GM19099 (cell line): ENCODE measurements around the gene YBX3.

Experiments
- POLR2A ChIP-seq: IDR thresholded peaks from 3 replicates; pipeline ENCODE4 v1.6.1; 2011; ENCODE audit warnings: low read depth; ENCODE audit not compliant: insufficient read length; ENCODE audit errors: extremely low read depth

YBX3 gene

GRCh38 chr12:10728091-10728490, 5.0 kb upstream of the YBX3 start:
- TF ChIP-seq POLR2A, result no peak

DNA sequence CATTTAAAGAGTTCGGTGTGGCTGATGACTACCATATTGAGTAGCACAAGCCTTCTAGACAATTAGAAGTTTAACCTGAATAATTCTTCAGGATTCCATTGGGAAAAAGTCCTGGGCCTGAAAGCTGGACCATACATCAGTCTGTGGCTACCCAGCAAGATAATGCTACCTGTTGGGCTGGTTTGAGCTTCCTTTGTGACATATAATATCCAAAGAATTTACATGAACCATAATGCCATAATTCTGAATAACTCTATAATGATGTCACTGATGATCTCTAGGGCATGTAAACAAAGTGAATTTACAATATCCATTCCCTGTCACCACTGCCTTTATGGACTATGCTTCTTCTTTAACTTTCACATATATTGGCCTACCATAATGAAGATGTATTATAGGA, 3.8 kb upstream of the YBX3 start:
- TF ChIP-seq POLR2A, result no peak

DNA sequence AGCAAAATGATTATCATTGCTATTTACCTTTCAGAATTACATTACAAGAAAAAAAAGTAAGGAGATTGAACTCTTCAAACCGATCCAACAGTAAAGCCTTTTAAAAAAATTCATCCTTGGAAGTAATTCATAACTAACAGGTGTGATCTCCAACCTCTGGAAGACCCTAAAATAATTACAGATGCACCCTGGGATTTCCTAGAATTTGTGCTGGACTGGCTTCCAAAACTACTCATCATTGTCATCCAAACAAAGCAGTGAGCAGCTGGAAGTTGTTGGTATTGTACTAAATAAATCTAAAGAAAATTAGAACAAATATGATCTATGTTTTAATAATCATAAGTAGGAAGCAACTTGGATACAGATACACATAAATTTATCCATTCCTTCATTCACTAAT, 1.9 kb upstream of the YBX3 start:
- no peak for TF ChIP-seq POLR2A

- TF ChIP-seq POLR2A, result peak; percentile 28
Observed at GRCh38 chr12:10722502-10722904, 620 bp downstream of the YBX3 start.

GRCh38 chr12:10721651-10722501, 1.2 kb downstream of the YBX3 start:
- TF ChIP-seq POLR2A, result peak; percentile 46

GRCh38 chr12:10720974-10721650, 2.0 kb downstream of the YBX3 start:
- TF ChIP-seq POLR2A, result no peak

DNA sequence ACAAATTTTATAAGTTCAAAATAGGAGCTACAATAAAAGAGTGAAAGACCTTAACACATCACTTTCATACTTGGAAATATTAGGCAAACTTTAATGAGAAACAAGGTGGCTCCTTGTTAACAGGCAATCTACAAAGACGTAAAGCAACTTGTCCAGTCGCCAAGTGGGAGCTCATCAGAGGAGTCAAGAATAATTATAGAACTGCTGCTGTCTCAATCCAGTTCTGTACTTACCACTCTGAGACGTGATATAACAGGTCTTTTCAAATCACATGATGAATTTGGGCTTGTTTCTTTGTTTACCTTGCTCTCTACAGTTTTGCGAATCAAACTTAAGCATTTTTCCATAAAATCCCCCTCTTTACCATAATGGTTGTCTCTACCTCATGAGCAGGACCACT, 3.6 kb downstream of the YBX3 start:
- no peak for TF ChIP-seq POLR2A

DNA sequence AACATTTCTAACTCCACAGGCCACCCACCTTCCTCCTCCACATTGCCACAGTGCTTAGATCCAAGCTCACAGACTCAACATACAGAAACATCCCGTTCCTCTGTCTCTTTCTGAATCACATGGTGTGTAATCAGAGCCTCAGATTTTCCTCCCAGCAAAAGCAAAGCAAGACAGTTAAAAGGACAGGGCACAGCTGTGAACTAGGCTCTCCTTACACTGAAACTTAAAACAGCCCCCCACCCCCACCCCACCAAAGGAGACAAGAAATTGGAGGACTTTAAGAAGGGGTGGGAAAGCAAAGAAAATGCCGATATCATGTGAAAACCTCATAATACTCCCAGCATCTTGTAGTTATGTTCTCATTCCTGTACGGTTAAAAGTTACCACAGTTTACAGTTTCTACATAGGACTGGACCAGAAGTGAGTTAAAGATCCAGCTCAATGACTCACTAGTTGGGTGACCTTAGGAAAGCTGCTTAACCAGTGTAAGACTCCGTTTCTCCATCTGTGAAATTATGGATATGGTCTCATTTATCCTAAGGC, 4.8 kb downstream of the YBX3 start:
- TF ChIP-seq POLR2A, result no peak

DNA sequence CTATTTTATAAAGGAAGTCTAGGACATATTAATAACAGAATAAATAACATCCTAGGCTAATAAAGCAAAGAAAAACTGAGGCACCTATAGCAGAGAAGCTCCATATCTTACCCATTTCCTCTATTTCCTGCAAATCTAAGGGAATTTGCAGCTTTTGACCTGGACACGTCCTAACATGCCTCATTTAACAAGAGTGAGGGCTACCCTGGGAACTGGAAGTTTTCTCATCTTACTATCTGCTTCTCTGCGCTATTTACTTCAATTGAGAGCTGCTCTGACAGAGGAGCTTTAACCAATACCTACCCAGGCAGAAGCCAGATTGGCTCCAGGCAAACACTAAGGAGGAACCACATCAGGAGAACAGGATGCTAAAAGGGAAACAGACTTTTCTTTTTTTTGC, 5.7 kb downstream of the YBX3 start:
- no peak for TF ChIP-seq POLR2A

DNA sequence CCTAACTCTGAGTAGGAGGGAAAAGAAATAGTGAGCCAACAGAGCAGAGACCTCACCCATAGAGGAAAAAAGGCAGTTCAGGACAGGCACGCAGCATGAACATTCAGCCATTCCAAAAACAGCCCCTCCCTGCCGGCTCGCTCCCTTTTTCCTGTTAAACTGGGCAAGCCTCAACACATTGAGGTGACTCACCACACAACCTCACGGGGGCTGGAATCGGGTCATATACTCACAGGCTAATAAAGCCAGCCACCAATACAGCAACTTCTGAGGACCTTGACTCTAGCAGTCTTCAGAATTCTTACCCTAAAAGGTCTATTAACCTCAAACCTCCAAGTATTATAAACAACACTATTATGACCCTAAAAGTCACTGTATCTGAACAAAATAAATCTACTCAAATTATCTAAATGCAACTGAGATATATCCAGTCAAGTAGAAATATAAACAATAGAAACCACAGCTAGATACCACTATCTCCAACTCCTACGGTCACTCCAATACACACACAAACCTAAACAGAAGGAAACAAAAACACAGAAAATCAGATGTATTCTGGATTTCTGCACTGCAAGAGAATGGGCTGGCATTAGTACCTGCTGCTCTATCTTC, 6.3 kb downstream of the YBX3 start:
- no peak for TF ChIP-seq POLR2A

- no peak for TF ChIP-seq POLR2A
Observed at GRCh38 chr12:10716277-10716676, 6.8 kb downstream of the YBX3 start.

DNA sequence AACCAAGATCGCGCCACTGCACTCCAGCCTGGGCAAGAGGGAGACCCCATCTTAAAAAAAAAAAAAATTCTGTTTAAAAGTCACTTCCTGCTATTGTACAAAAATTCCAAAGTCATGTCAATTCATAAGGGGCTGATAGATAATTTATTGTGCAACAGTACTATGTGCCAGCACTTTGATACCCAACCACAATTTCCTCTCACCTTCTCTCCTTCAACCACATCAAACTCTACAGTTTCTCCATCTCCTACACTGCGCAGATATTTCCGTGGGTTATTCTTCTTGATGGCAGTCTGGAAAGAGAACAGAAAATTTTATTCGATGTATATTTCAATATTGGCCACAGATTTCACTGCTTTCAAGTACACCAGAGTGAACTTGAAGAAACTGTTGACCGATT, 7.6 kb downstream of the YBX3 start:
- no peak for TF ChIP-seq POLR2A

DNA sequence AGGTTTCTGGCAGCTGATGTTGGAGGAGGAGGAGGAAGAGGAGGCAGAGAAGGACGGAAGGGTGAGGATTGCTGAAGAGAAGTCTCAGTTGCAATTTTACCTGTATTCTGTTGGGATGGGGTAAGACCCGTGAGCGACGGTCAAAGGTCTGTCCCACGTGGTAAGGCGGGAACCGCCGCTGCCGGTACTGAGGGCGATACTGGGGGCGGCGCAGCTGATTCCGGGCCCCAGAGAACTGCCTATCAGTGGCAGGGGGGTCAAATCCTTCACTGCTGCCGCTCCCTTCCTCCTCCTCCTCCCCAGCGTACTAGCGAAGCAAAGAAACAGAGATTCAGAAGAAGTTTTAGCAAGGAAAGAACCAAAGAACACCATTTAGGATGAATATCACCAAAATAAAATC, 13.3 kb downstream of the YBX3 start:
- TF ChIP-seq POLR2A, result no peak

DNA sequence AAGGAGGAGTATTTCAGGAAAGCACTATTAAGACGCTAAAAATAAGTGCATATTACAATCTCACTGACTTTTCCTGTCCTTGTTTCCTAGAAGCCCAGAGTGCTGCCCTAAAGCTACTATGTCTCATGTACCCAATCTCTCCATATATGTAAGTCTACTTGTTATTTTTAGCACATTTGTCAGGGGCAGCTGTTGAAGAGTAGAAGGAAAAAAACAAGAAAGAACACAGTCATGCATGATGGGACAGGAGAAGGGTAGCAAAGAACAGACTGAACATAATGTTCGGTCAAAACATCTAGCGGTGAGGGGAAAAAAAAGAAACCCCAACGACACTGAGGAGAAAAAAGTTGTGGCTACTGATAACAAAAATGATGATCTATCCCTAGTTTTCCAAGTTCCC, 14.3 kb downstream of the YBX3 start:
- no peak for TF ChIP-seq POLR2A

DNA sequence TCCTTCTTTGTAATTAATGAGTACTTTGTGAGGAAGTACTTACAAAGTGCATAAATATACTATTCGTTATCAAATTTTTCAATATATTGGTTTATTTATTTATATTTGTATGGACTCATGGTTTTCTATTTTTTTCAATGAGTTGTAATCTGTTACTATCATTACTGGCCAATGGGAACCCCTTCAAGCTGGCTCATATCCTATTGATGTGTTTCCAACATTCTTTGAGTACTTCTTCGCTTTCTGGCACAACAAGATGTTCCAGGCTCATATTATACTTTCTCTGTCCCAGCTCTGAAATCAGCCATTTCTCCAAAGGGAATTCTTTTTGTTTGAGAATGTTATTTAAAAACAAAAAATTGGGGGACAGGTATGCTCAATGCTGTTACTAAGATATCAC, 17.5 kb downstream of the YBX3 start:
- no peak for TF ChIP-seq POLR2A

DNA sequence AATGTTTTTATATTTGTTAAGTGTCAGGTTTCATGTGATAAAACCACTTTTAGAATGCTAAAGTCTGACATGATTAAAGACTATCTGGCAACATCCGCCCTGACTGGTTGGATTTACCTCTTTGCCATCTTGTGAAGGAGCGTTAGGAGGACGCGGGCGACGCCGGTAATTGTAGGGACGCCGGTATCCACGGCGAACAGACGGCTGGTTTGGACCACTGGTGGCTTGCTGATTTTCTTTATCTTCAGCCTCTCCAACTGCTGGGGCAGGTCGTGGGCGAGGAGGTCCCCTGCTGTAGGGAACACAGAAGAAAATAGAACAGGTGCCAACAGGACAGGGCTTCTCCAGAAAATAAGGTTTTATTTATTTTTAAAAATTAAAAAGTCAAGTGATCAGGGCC, 21.3 kb downstream of the YBX3 start:
- TF ChIP-seq POLR2A, result no peak
